HCT116 (cell line): ENCODE measurements around the gene ADARB1. TPM values are rescaled to one million over a fixed set of nuclear protein-coding genes. Genes with fewer than 3 reads are reported as not detected.

ENCODE experiments used
- ATAC-seq: fragments of 200-7000 bp; cut with Tn5 transposase; 2 replicates; pipeline ENCODE4 v1.9.1; 2020; ENCODE audit warnings: mild to moderate bottlenecking, moderate library complexity
- BruUV-seq: library from RNA; stranded (reverse); fragments of 400-500 nt; replicated peaks from 2 replicates; lab custom pipeline; 2021; lab: Mats Ljungman, UMichigan
- CTCF ChIA-PET: fragments of 300-600 bp; sonication (Branson Sonifier 250); formaldehyde crosslinking; loops from one replicate; lab custom pipeline; 2021; ENCODE audit warnings: antibody characterized with exemption; lab: Charles Lee
- POLR2A ChIA-PET: fragments of 300-600, 350-600 bp; sonication (Branson Sonifier 250); formaldehyde crosslinking; loops from one replicate; lab custom pipeline; 2021; ENCODE audit warnings: antibody characterized with exemption; lab: Charles Lee
- RAD21 ChIA-PET, 2 experiments: fragments of 300-600 bp; sonication (Branson Sonifier 250); formaldehyde crosslinking; loops; one replicate each; lab custom pipeline; 2023; ENCODE audit warnings: low total read pairs in 2 of 2; ENCODE audit not compliant: uncharacterized antibody in 2 of 2, unreplicated experiment in 2 of 2, low non-redundant PET in 1 of 2; lab: Charles Lee
- DNase-seq: peaks from one replicate; pipeline ENCODE4 v3.0.0-alpha.2; 2010; ENCODE audit warnings: low read depth, low spot score
- H2AFZ ChIP-seq: fragments of 200-600 bp; shearing (Covaris generic), sonication (generic); 2 replicates; pipeline ENCODE4 v1.6.1; 2017; ENCODE audit warnings: low read depth, mixed run types, mixed read lengths, antibody characterized with exemption, low read length; ENCODE audit not compliant: poor library complexity, severe bottlenecking
- H3K27ac ChIP-seq: 2 replicates; pipeline ENCODE4 v1.5.1; 2012; ENCODE audit warnings: low read depth, low read length
- H3K27me3 ChIP-seq: fragments of 200-600 bp; sonication (generic); 2 replicates; pipeline ENCODE4 v1.6.1; 2016; ENCODE audit warnings: mixed run types, low read length, mixed read lengths; ENCODE audit not compliant: insufficient read depth
- H3K36me3 ChIP-seq, 2 experiments: fragments of 200-500 bp in 1 of 2; fragments of 200-600 bp in 1 of 2; sonication (Bioruptor generic) in 1 of 2; sonication (generic) in 1 of 2; 2 replicates each; pipeline versions ENCODE4 v1.5.1 to v1.6.1; 2014 to 2016; ENCODE audit warnings: low read length in 2 of 2, inconsistent platforms in 1 of 2, mixed read lengths in 1 of 2, mixed run types in 1 of 2; ENCODE audit not compliant: insufficient read depth in 2 of 2, control insufficient read depth in 1 of 2
- H3K4me1 ChIP-seq, 2 experiments: fragments of 200-600 bp in 1 of 2; sonication (generic) in 1 of 2; 2 replicates each; pipeline versions ENCODE4 v1.5.1 to v1.6.1; 2012 to 2017; ENCODE audit warnings: low read length in 2 of 2, inconsistent platforms in 1 of 2, mild to moderate bottlenecking in 1 of 2, mixed read lengths in 1 of 2, mixed run types in 1 of 2, moderate library complexity in 1 of 2; ENCODE audit not compliant: insufficient read depth in 2 of 2, control insufficient read depth in 1 of 2
- H3K4me2 ChIP-seq: fragments of 200-600 bp; sonication (generic); 2 replicates; pipeline ENCODE4 v1.6.1; 2017; ENCODE audit warnings: mixed run types, low read length, mixed read lengths
- H3K4me3 ChIP-seq, 2 experiments: fragments of 200-600 bp in 1 of 2; sonication (generic) in 1 of 2; replicated peaks in 1 of 2; 2 replicates each; pipeline ENCODE4 v1.5.1; 2011 to 2016; ENCODE audit warnings: low read length in 2 of 2, control low read depth in 1 of 2, low read depth in 1 of 2, mild to moderate bottlenecking in 1 of 2, mixed read lengths in 1 of 2, mixed run types in 1 of 2
- H3K79me2 ChIP-seq: fragments of 200-600 bp; sonication (generic); 2 replicates; pipeline ENCODE4 v1.6.1; 2017; ENCODE audit warnings: mild to moderate bottlenecking, mixed run types, low read length, moderate library complexity, mixed read lengths; ENCODE audit not compliant: insufficient read depth
- H3K9ac ChIP-seq: fragments of 200-600 bp; sonication (generic); 2 replicates; pipeline ENCODE4 v1.6.1; 2016; ENCODE audit warnings: low read length, mixed read lengths
- H3K9me2 ChIP-seq: fragments of 200-600 bp; sonication (generic), shearing (Covaris generic); 2 replicates; pipeline ENCODE4 v1.6.1; 2017; ENCODE audit warnings: mixed run types, mild to moderate bottlenecking, moderate library complexity; ENCODE audit not compliant: insufficient read depth
- H3K9me3 ChIP-seq, 2 experiments: fragments of 200-500 bp in 1 of 2; fragments of 200-600 bp in 1 of 2; sonication (Bioruptor generic) in 1 of 2; sonication (generic) in 1 of 2; 2 replicates each; pipeline ENCODE4 v1.6.1; 2014 to 2017; ENCODE audit warnings: low read length in 2 of 2, mixed read lengths in 2 of 2, inconsistent platforms in 1 of 2, low read depth in 1 of 2, mild to moderate bottlenecking in 1 of 2, mixed run types in 1 of 2, moderate library complexity in 1 of 2; ENCODE audit not compliant: control insufficient read depth in 1 of 2, insufficient read depth in 1 of 2
- H4K20me1 ChIP-seq: fragments of 200-600 bp; sonication (generic), shearing (Covaris generic); 2 replicates; pipeline ENCODE4 v1.6.1; 2017; ENCODE audit warnings: mixed run types, mild to moderate bottlenecking, moderate library complexity; ENCODE audit not compliant: insufficient read depth
- EGR1 ChIP-seq: IDR thresholded peaks from 2 replicates; pipeline ENCODE4 v1.6.1; 2012; ENCODE audit warnings: low read depth
- ELF1 ChIP-seq: IDR thresholded peaks from 2 replicates; pipeline ENCODE4 v1.6.1; 2012; ENCODE audit warnings: low read depth, borderline replicate concordance
- FOSL1 ChIP-seq: IDR thresholded peaks from 2 replicates; pipeline ENCODE4 v1.6.1; 2012; ENCODE audit warnings: low read depth
- RAD21 ChIP-seq: IDR thresholded peaks from 2 replicates; pipeline ENCODE4 v1.6.1; 2012; ENCODE audit warnings: low read depth, mild to moderate bottlenecking
- TCF7L2 ChIP-seq: IDR thresholded peaks from 2 replicates; pipeline ENCODE4 v1.7.0; 2011; ENCODE audit warnings: borderline replicate concordance, inconsistent platforms; ENCODE audit not compliant: insufficient read depth, insufficient read length; ENCODE audit errors: extremely low read depth
- intact Hi-C: fragments of 100-400 bp; cut with micrococcal nuclease; formaldehyde crosslinking; loops from 2 replicates; pipeline ENCODE4 v1.10.0; 2022
- total RNA-seq: library from RNA; stranded (reverse); gene quantifications from one replicate; pipeline ENCODE4 v1.2.1, GENCODE V29; 2021; ENCODE audit not compliant: unreplicated experiment
- TF ChIP-seq, protein P1 (sequence below), 3 experiments: fragments of 200-600 bp in 1 of 3; sonication (generic) in 1 of 3; IDR thresholded peaks in 2 of 3; conservative IDR thresholded peaks in 1 of 3; 2 replicates each; pipeline ENCODE4 v1.5.1; 2012 to 2017; ENCODE audit warnings: low read depth in 2 of 3, low read length in 2 of 3, antibody characterized with exemption in 1 of 3, borderline replicate concordance in 1 of 3, control low read depth in 1 of 3, mild to moderate bottlenecking in 1 of 3, mixed read lengths in 1 of 3, mixed run types in 1 of 3, moderate library complexity in 1 of 3; ENCODE audit not compliant: insufficient read depth in 1 of 3
- TF ChIP-seq, protein P2 (sequence below): IDR thresholded peaks from 2 replicates; pipeline ENCODE4 v1.6.1; 2012; ENCODE audit warnings: low read depth

ADARB1 gene
- total RNA-seq, 1 experiment from 2014 or later = 13.5 TPM

DNA sequence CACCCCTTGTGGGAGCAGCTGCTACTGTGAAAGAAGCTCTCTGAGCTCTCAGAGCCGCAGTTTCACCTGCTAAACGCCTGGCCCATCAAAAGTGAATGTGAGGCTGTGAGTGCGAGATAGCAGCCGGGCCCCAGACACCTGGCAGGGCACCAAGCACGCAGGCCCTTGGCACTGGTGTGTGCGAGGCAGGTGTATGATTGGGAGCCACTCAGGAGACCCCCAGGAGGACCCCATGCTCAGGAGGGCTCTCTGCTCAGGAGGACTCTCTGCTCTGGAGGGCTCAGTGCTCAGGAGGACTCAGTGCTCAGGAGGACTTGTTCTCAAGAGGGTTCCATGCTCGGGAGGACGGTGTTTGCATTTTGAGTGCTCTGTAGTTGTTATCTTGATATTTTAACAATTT lies 14.3 kb upstream of the ADARB1 start:
- intact Hi-C loops = no loop called here
- no peaks in the 10 kb centered on the region for H4K20me1 ChIP-seq
- no peaks in the 10 kb centered on the region for H3K36me3 ChIP-seq
- H3K4me3 ChIP-seq = no peak overlapping the region
- ChIA-PET RAD21 (no interaction called here), POLR2A (no interaction called here), CTCF (no interaction called here)
- BruUV-seq = no TSS peak
- no peak overlapping the region for H3K27ac ChIP-seq
- H3K79me2 ChIP-seq = no peaks in the 10 kb centered on the region
- H3K27me3 ChIP-seq = peaks cover 8% of the 10 kb centered on the region; the same call in 1 of the 2 replicates
- no peak for DNase-seq
- H2AFZ ChIP-seq = no peak overlapping the region
- no peak for ATAC-seq
- no peaks in the 10 kb centered on the region for H3K4me1 ChIP-seq
- no peak overlapping the region for H3K9ac ChIP-seq
- TF ChIP-seq, protein P1, sequence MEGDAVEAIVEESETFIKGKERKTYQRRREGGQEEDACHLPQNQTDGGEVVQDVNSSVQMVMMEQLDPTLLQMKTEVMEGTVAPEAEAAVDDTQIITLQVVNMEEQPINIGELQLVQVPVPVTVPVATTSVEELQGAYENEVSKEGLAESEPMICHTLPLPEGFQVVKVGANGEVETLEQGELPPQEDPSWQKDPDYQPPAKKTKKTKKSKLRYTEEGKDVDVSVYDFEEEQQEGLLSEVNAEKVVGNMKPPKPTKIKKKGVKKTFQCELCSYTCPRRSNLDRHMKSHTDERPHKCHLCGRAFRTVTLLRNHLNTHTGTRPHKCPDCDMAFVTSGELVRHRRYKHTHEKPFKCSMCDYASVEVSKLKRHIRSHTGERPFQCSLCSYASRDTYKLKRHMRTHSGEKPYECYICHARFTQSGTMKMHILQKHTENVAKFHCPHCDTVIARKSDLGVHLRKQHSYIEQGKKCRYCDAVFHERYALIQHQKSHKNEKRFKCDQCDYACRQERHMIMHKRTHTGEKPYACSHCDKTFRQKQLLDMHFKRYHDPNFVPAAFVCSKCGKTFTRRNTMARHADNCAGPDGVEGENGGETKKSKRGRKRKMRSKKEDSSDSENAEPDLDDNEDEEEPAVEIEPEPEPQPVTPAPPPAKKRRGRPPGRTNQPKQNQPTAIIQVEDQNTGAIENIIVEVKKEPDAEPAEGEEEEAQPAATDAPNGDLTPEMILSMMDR (IDR thresholded peaks at IDR 0.05 in 2 of 3, conservative IDR thresholded peaks at IDR 0.05 in 1 of 3; ENCODE audit: borderline replicate concordance in 1 of 3, insufficient read depth in 1 of 3, low read depth in 2 of 3, low read length in 2 of 3) = no peak
- TF ChIP-seq RAD21 = no peak
- TF ChIP-seq, protein P2, sequence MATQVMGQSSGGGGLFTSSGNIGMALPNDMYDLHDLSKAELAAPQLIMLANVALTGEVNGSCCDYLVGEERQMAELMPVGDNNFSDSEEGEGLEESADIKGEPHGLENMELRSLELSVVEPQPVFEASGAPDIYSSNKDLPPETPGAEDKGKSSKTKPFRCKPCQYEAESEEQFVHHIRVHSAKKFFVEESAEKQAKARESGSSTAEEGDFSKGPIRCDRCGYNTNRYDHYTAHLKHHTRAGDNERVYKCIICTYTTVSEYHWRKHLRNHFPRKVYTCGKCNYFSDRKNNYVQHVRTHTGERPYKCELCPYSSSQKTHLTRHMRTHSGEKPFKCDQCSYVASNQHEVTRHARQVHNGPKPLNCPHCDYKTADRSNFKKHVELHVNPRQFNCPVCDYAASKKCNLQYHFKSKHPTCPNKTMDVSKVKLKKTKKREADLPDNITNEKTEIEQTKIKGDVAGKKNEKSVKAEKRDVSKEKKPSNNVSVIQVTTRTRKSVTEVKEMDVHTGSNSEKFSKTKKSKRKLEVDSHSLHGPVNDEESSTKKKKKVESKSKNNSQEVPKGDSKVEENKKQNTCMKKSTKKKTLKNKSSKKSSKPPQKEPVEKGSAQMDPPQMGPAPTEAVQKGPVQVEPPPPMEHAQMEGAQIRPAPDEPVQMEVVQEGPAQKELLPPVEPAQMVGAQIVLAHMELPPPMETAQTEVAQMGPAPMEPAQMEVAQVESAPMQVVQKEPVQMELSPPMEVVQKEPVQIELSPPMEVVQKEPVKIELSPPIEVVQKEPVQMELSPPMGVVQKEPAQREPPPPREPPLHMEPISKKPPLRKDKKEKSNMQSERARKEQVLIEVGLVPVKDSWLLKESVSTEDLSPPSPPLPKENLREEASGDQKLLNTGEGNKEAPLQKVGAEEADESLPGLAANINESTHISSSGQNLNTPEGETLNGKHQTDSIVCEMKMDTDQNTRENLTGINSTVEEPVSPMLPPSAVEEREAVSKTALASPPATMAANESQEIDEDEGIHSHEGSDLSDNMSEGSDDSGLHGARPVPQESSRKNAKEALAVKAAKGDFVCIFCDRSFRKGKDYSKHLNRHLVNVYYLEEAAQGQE = no peak
- TF ChIP-seq ELF1 = no peak
- TF ChIP-seq TCF7L2 = no peak
- TF ChIP-seq FOSL1 = no peak
- TF ChIP-seq EGR1 = no peak
- TF ChIP-seq, all 23 proteins: peak for 0
- no peaks in the 10 kb centered on the region for H3K9me3 ChIP-seq
- H3K4me2 ChIP-seq = no peak overlapping the region
- H3K9me2 ChIP-seq = no peaks in the 10 kb centered on the region
